ENCODE measurements around the gene AGTRAP.

DNA sequence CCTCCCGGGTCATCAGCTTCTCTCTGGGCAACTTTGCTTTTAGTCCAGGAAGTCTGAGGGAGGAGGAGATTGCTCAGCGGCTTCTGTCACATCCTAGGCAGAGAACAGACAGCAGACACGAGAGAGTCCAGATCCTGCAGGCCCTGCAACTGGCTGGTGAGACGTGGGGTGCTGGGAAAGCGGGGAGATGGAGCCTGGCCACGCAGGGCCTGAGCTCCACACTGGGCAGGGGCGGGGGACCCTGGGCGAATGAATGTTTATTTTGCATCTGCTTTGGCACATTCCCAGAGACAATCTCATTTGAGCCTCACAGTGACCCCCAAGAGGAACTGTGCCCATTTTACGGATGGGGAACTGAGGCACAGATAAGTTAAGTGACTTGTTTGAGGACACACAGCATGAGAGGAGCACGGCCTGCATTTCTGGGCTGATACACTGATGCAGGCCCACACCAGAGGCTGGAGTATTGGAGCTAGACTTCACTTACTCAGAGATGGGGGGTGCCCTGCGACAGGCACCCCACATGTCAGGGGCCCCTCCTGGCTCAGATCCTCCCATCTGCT lies 35.6 kb downstream of the AGTRAP start:
- TF ChIP-seq POLR2A (IDR thresholded peaks at IDR 0.05; ENCODE audit: low read depth, low read length) (no peak), POLR2AphosphoS5 (IDR thresholded peaks at IDR 0.05; ENCODE audit: low read depth, low read length) (no peak), TAF1 (IDR thresholded peaks at IDR 0.05; ENCODE audit: borderline replicate concordance, low read depth, low read length) (no peak)
